ENCODE results near the gene GIPC1. TPM values are rescaled to one million over a fixed set of nuclear protein-coding genes. Genes with fewer than 3 reads are reported as not detected.

Gene GIPC1
- total and polyA plus RNA-seq, 9 of the 15 experiments (the other 6 are each of a cell fraction or from before 2014, with no cell fraction given) = 0.49 to 54.7 (median 24.8) TPM

- peak; percentile 7 for TF ChIP-seq PRDM10 (IDR thresholded peaks at IDR 0.05; ENCODE audit: partially characterized antibody)
- no peak for TF ChIP-seq NFRKB (IDR thresholded peaks at IDR 0.05; ENCODE audit: low read depth)
- TF ChIP-seq REST (IDR thresholded peaks at IDR 0.05; ENCODE audit: borderline replicate concordance) = peak; percentile 53
- no peak for TF ChIP-seq REST (CRISPR knock-in tag; IDR thresholded peaks at IDR 0.05; ENCODE audit: low read depth)
- TF ChIP-seq ZNF24 (IDR thresholded peaks at IDR 0.05) = no peak
- no peak for TF ChIP-seq KDM5B (IDR thresholded peaks at IDR 0.05; ENCODE audit: insufficient replicate concordance, low read depth, low read length)
- TF ChIP-seq MECOM (CRISPR knock-in tag; IDR thresholded peaks at IDR 0.05) = no peak
- TF ChIP-seq ATF6 (CRISPR knock-in tag; IDR thresholded peaks at IDR 0.05) = no peak
- TF ChIP-seq SMARCE1 (IDR thresholded peaks at IDR 0.05) = no peak
- TF ChIP-seq MIER1 (IDR thresholded peaks at IDR 0.05; ENCODE audit: low read depth) = no peak
- no peak for TF ChIP-seq MNT (conservative IDR thresholded peaks at IDR 0.05)
Measured at GRCh38 chr19:14497228-14497921, 1.4 kb upstream of the GIPC1 start (continued).

Data from K562 (cell line).